NCI-H1694 treated with DMSO at 0.1 percent for 48 hours (cell line): Measurements from ENCODE around the gene ADAMTSL1.

Experiments
- DNase-seq: peaks from one replicate; lab custom pipeline; 2025; lab: John Stamatoyannopoulos, UW

ADAMTSL1 gene

GRCh38 chr9:18819418-18819817 lies 345.5 kb downstream of the ADAMTSL1 start:
- no peak for DNase-seq

GRCh38 chr9:18820566-18821095 lies 346.7 kb downstream of the ADAMTSL1 start:
- DNase-seq = no peak

GRCh38 chr9:18821788-18822187 lies 347.8 kb downstream of the ADAMTSL1 start:
- no peak for DNase-seq

- no peak for DNase-seq
Observed at GRCh38 chr9:18822850-18823249, 348.9 kb downstream of the ADAMTSL1 start.

GRCh38 chr9:18824095-18824666 lies 350.2 kb downstream of the ADAMTSL1 start:
- DNase-seq = no peak

- DNase-seq = no peak
Observed at GRCh38 chr9:18825656-18826170, 351.8 kb downstream of the ADAMTSL1 start.

GRCh38 chr9:18826248-18826647 lies 352.3 kb downstream of the ADAMTSL1 start:
- no peak for DNase-seq

- no peak for DNase-seq
Observed at GRCh38 chr9:18829066-18829465, 355.1 kb downstream of the ADAMTSL1 start.

- no peak for DNase-seq
Observed at GRCh38 chr9:18829873-18830272, 355.9 kb downstream of the ADAMTSL1 start.

- DNase-seq = no peak
Observed at GRCh38 chr9:18834740-18835361, 360.9 kb downstream of the ADAMTSL1 start.

GRCh38 chr9:18837402-18837801 lies 363.4 kb downstream of the ADAMTSL1 start:
- no peak for DNase-seq

GRCh38 chr9:18847576-18848275 lies 373.8 kb downstream of the ADAMTSL1 start:
- DNase-seq = no peak

GRCh38 chr9:18848657-18849056 lies 374.7 kb downstream of the ADAMTSL1 start:
- no peak for DNase-seq

- DNase-seq = no peak
Observed at GRCh38 chr9:18849270-18849669, 375.3 kb downstream of the ADAMTSL1 start.

- DNase-seq = no peak
Observed at GRCh38 chr9:18849890-18850677, 376.1 kb downstream of the ADAMTSL1 start.

GRCh38 chr9:18851069-18851795 lies 377.3 kb downstream of the ADAMTSL1 start:
- DNase-seq = no peak

GRCh38 chr9:18855656-18856055 lies 381.7 kb downstream of the ADAMTSL1 start:
- DNase-seq = no peak

- no peak for DNase-seq
Observed at GRCh38 chr9:18857334-18857733, 383.4 kb downstream of the ADAMTSL1 start.

- DNase-seq = no peak
Observed at GRCh38 chr9:18857769-18858168, 383.8 kb downstream of the ADAMTSL1 start.

GRCh38 chr9:18861609-18862544 lies 387.9 kb downstream of the ADAMTSL1 start:
- DNase-seq = no peak
